ENCODE measurements around the gene TOR3A. TPM values are rescaled to one million over a fixed set of nuclear protein-coding genes. Genes with fewer than 3 reads are reported as not detected.

Gene TOR3A
- total RNA-seq, 4 donors from 2014 or later, result 31.9 to 48.8 (median 34.4) TPM

DNA sequence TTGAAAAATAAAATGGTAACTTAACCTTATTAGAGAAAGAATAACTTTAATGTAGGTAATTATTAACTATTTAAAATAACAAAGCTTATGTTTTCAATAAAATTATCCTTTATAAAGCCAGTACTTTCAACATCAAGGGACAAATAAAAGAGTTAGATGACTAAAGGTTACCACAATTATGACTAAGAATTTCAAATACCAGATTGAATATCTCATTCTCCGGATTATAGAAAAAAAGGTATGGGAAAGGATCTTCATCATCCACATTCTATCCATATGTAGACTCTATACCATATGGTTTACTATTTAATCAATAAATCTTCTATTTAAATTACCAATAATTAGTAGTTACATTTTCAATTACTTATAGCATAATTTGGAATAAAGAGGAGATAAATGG is 62.8 kb downstream of the TOR3A start:
- intact Hi-C loops (cut with DNase I), result no loop called here
- TF ChIP-seq POLR2A (IDR thresholded peaks at IDR 0.05), result no peak
- TF ChIP-seq, protein P1, sequence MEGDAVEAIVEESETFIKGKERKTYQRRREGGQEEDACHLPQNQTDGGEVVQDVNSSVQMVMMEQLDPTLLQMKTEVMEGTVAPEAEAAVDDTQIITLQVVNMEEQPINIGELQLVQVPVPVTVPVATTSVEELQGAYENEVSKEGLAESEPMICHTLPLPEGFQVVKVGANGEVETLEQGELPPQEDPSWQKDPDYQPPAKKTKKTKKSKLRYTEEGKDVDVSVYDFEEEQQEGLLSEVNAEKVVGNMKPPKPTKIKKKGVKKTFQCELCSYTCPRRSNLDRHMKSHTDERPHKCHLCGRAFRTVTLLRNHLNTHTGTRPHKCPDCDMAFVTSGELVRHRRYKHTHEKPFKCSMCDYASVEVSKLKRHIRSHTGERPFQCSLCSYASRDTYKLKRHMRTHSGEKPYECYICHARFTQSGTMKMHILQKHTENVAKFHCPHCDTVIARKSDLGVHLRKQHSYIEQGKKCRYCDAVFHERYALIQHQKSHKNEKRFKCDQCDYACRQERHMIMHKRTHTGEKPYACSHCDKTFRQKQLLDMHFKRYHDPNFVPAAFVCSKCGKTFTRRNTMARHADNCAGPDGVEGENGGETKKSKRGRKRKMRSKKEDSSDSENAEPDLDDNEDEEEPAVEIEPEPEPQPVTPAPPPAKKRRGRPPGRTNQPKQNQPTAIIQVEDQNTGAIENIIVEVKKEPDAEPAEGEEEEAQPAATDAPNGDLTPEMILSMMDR (IDR thresholded peaks at IDR 0.05), result no peak
- H3K27me3 ChIP-seq, result no peaks in the 10 kb centered on the region
- H3K36me3 ChIP-seq, result peaks cover 0 to 8% (median 0%) of the 10 kb centered on the region in 3 donors
- H3K4me1 ChIP-seq, result peaks cover 0 to 29% (median 13%) of the 10 kb centered on the region in 3 donors
- H3K4me3 ChIP-seq, result no peak overlapping the region
- WGBS, 2 donors, result 50 to 63% methylated on average over 1 of the region's 1 CpG
- no peak overlapping the region for H3K27ac ChIP-seq
- no peaks in the 10 kb centered on the region for H3K9me3 ChIP-seq
- no peak for DNase-seq

DNA sequence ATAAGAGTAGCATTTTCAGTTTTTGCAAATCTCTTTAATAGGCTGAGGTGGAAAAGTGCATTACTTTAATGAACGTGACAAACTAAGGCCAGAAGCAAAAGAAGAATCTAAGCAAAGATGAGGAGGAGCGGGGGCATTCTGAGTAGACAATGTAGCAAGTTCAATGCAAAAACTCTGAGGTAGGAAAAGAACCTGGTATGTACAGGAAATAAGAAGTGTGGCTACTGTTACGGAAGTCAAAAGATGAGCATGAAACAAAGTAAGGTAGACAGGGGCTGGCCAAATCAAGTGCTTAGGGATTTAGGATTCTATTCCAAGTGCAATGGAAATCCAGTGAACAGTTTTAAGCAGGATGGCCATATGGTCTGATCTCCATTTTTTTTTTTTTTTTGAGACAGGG is 63.7 kb downstream of the TOR3A start:
- Histone ChIP-seq H3K4me3 (no peak overlapping the region), H3K27me3 (no peaks in the 10 kb centered on the region), H3K4me1 (peaks cover 0 to 26% (median 13%) of the 10 kb centered on the region in 3 donors), H3K36me3 (peaks cover 0 to 8% (median 0%) of the 10 kb centered on the region in 3 donors), H3K9me3 (no peaks in the 10 kb centered on the region), H3K27ac (no peak overlapping the region)
- intact Hi-C loops (cut with DNase I), result no loop called here
- no peak for TF ChIP-seq POLR2A (IDR thresholded peaks at IDR 0.05)
- TF ChIP-seq, protein P1 (IDR thresholded peaks at IDR 0.05), result no peak
- 92 to 97% methylated on average over 3 of the region's 3 CpGs for WGBS, 2 donors
- DNase-seq, result no peak

Small RNA genes within 50 kb of the gene (small RNA-seq; reads per million reads assigned to genes)
- 0 reads per million in 4 donors for gene AL512326.3

Other genes starting within 250 kb of the TOR3A start
- gene ANGPTL1, start 211.0 kb upstream of the TOR3A start, total RNA-seq, result 10 to 100 TPM in 2 of 4 donors, 1 to 10 TPM in 2; 1.4 to 61.6 (median 11.3) TPM
- 10 to 100 TPM; 16.3 to 27.3 (median 18.7) TPM for gene FAM20B, start 56.2 kb upstream of the TOR3A start, total RNA-seq
- 10 to 100 TPM in 1 of 4 donors, 1 to 10 TPM in 3; 3.3 to 12.0 (median 6.2) TPM for gene ABL2, start 147.6 kb downstream of the TOR3A start, total RNA-seq
- 1 to 10 TPM; 1.7 to 8.0 (median 4.9) TPM for gene SOAT1, start 211.7 kb downstream of the TOR3A start, total RNA-seq